Left lung (tissue), 10 donors: Measurements from ENCODE around the gene RBFOX2. TPM values are rescaled to one million over a fixed set of nuclear protein-coding genes. Genes with fewer than 3 reads are reported as not detected.

ENCODE experiments used
- ATAC-seq: fragments of 200-7000 bp; cut with Tn5 transposase; one replicate; pipeline ENCODE4 v1.9.1; 2020; ENCODE audit warnings: moderate library complexity
- DNase-seq, 4 donors: peaks; one replicate each; pipeline ENCODE4 v3.0.0-alpha.2; 2013 to 2020
- H3K27ac ChIP-seq, 2 donors: fragments of 200-600 bp; sonication (generic) in 1 of 2; one replicate each; pipeline versions ENCODE4 v1.5.0 to v1.8.0; 2020 to 2021
- H3K27me3 ChIP-seq, 2 donors: fragments of 200-600 bp; sonication (generic) in 1 of 2; one replicate each; pipeline versions ENCODE4 v1.5.0 to v1.8.0; 2020 to 2021
- H3K36me3 ChIP-seq, 2 donors: fragments of 200-600 bp; sonication (generic) in 1 of 2; one replicate each; pipeline versions ENCODE4 v1.5.0 to v1.8.0; 2020 to 2021
- H3K4me1 ChIP-seq, 2 donors: fragments of 200-600 bp; one replicate each; pipeline ENCODE4 v1.8.0; 2021
- H3K4me3 ChIP-seq, 2 donors: fragments of 200-600 bp; sonication (generic) in 1 of 2; one replicate each; pipeline versions ENCODE4 v1.5.0 to v1.8.0; 2020 to 2021; ENCODE audit warnings: mild to moderate bottlenecking in 1 of 2
- H3K9me3 ChIP-seq, 2 donors: fragments of 200-600 bp; sonication (generic) in 1 of 2; one replicate each; pipeline versions ENCODE4 v1.5.0 to v1.8.0; 2020 to 2021
- intact Hi-C, 2 donors: fragments of 100-400 bp; cut with DNase I; formaldehyde crosslinking; loops; one replicate each; pipeline versions ENCODE4 v1.11.2 to v1.14.2; 2022
- polyA plus RNA-seq, 6 donors: library from polyadenylated mRNA; unstranded; fragments of 120-200 nt; gene quantifications; one replicate each; pipeline ENCODE4 v1.2.1, GENCODE V29; 2013; ENCODE audit not compliant: insufficient read length in 6 of 6
- total RNA-seq, 2 donors: library from RNA; stranded (reverse); fragmentation: NEBNext Ultra II Directional; extraction: Animal tissue kit (Norgen Biotek cat#: 25700); gene quantifications; one replicate each; pipeline ENCODE4 v1.2.1, GENCODE V29; 2021
- TF ChIP-seq, protein P1 (sequence below), 2 donors: fragments of 200-600 bp; sonication (generic) in 1 of 2; IDR thresholded peaks; one replicate each; pipeline versions ENCODE4 v1.5.0 to v1.8.0; 2021; ENCODE audit warnings: antibody characterized with exemption in 2 of 2
- donor health status: DM: no; HTN: yes; CAD: no.
- donor health status: DM: no; HTN: no; CAD: no.

RBFOX2 gene
- total and polyA plus RNA-seq, 8 donors, result 63.1 to 171 (median 154) TPM

DNA sequence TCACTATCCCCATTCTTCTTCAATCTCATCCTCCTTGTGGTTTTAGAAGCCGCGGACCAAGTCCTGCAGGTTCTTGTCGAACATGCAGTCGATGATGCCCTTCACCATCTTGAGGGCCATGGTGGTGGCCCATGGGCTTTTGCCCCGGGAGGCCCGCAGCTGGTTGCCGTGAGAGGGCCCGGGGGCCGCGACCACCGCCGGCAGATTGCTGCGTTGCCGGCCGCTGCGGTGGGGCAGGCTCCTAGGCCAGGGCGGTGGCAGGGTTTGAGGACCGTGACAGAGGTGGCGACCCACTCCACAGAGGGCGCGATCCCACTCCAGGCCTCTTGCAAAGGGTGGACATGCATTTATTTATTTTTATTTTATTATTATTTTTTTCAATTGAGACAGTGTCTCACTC lies 244.0 kb downstream of the RBFOX2 start:
- H3K9me3 ChIP-seq, result no peaks in the 10 kb centered on the region
- TF ChIP-seq, protein P1, sequence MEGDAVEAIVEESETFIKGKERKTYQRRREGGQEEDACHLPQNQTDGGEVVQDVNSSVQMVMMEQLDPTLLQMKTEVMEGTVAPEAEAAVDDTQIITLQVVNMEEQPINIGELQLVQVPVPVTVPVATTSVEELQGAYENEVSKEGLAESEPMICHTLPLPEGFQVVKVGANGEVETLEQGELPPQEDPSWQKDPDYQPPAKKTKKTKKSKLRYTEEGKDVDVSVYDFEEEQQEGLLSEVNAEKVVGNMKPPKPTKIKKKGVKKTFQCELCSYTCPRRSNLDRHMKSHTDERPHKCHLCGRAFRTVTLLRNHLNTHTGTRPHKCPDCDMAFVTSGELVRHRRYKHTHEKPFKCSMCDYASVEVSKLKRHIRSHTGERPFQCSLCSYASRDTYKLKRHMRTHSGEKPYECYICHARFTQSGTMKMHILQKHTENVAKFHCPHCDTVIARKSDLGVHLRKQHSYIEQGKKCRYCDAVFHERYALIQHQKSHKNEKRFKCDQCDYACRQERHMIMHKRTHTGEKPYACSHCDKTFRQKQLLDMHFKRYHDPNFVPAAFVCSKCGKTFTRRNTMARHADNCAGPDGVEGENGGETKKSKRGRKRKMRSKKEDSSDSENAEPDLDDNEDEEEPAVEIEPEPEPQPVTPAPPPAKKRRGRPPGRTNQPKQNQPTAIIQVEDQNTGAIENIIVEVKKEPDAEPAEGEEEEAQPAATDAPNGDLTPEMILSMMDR (IDR thresholded peaks at IDR 0.05), result no peak
- peaks cover 0 to 10% of the 10 kb centered on the region in 2 donors for H3K4me1 ChIP-seq
- intact Hi-C loops, result no loop called here
- no peak overlapping the region for H3K4me3 ChIP-seq
- no peak for ATAC-seq
- H3K27me3 ChIP-seq, result no peaks in the 10 kb centered on the region
- no peaks in the 10 kb centered on the region for H3K36me3 ChIP-seq
- no peak overlapping the region for H3K27ac ChIP-seq
- DNase-seq, result no peak

DNA sequence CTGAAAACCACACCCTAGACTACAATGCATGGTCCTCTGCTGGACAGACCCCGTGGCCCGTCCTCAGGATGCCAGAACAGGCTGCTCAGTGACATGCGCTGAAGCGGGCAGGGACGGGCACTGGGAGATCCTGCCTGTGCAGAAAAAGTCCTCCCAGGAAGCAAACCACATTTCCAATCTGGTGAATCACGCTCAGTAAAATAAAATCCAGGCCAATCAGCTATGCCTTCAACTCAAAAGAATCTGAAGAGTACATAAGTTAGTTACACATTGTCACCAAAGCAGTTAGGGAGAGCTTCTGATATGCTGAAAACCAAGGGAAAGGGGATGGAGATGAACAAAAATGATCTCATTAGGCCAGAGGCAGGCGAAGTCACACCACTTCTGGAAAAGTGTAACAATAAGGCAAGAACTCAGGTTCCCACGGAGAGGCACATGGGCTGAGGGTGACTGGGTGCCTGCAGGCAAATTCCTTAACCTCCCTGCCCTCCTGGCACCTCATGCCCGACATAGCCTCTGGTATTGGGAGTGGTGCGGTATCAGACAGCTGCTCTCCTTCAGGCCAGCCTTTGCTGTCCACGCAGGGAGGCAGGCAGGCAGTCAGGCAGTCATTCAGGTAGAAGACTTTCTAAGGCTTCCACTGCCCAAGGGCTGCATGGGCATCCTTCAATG lies 244.5 kb downstream of the RBFOX2 start:
- Histone ChIP-seq H3K4me1 (peaks cover 0 to 10% of the 10 kb centered on the region in 2 donors), H3K9me3 (no peaks in the 10 kb centered on the region), H3K27me3 (no peaks in the 10 kb centered on the region), H3K36me3 (no peaks in the 10 kb centered on the region), H3K4me3 (no peak overlapping the region), H3K27ac (no peak overlapping the region)
- ATAC-seq (peak; percentile 22), DNase-seq (no peak)
- TF ChIP-seq, protein P1 (IDR thresholded peaks at IDR 0.05), result no peak
- intact Hi-C loops, result no loop called here

DNA sequence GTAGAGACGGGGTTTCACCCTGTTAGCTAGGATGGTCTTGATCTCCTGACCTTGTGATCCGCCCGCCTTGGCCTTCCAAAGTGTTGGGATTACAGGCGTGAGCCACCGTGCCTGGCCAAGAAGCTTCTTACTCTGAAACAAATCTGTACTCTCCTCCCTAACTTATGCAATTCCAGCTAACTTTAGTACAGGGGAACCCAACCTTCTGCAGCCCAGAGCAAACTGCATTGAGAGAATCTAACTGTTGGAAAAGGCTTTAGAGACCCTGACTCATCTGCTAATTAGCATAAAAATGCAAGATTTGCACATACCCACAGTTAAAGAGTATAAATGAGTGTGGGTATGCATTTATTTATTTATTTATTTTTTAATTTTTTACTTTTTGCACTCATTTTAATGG lies 246.1 kb downstream of the RBFOX2 start:
- H3K27ac ChIP-seq, result no peak overlapping the region
- intact Hi-C loops, result no loop called here
- ATAC-seq, result no peak

DNA sequence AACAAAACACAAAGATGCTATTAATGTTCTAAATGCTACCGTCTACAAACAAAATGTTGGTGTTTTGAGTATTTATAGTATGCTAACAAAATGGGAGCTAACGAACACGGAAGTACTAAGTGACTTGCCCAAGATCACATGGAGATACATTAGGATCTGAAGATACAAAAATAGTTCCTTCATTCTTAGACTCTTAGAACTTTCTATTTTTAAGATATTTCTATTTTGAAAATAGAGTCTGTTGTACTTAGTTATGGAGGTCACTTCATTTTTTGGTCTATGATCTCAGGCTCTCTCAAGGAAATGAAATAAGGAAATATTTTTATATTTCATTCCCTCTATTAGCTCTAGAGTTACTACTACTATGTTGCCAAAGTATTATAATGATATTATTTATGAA lies 246.7 kb downstream of the RBFOX2 start:
- no peak for DNase-seq
- TF ChIP-seq, protein P1 (IDR thresholded peaks at IDR 0.05), result no peak
- ATAC-seq, result no peak
- Histone ChIP-seq H3K27me3 (no peaks in the 10 kb centered on the region), H3K36me3 (no peaks in the 10 kb centered on the region), H3K27ac (no peak overlapping the region), H3K9me3 (no peaks in the 10 kb centered on the region), H3K4me3 (no peak overlapping the region), H3K4me1 (peaks cover 0 to 10% of the 10 kb centered on the region in 2 donors)
- intact Hi-C loops, result no loop called here

More for the DNA sequence above, 246.1 kb downstream of the RBFOX2 start:
- Histone ChIP-seq H3K27me3 (no peaks in the 10 kb centered on the region), H3K36me3 (no peaks in the 10 kb centered on the region), H3K4me3 (no peak overlapping the region), H3K4me1 (peaks cover 0 to 10% of the 10 kb centered on the region in 2 donors), H3K9me3 (no peaks in the 10 kb centered on the region)
- TF ChIP-seq, protein P1 (IDR thresholded peaks at IDR 0.05), result no peak
- no peak for DNase-seq

DNA sequence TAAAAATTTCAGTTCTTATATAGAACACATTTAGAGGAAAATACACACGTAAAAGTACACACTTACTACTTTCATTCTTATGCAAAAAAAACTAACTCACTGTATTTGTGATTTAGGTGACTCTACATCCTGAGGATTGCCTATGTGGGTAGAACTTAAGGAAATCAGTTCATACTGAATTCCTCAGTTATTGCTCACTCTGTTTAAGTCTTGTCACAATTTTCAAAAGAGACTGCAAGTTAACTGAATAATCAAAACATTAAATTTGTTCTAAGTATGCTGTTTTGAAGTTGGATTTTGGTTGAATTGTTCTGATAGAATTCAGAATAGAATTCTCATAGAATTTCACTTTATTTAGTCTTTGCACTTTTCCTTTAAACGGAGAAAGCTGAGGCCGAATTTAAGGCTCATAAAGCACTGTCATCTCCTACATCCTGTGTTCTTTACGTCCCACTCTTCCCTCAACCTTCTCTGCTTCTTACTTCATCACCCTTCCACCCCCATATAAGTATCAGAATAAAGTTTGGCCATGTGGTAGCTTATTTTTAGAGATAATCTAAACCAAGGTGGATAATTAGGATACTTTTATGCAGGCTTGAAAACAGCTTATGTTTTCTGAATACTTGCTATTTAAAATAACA lies 251.2 kb downstream of the RBFOX2 start:
- ATAC-seq (no peak), DNase-seq (no peak)
- Histone ChIP-seq H3K9me3 (no peaks in the 10 kb centered on the region), H3K36me3 (no peaks in the 10 kb centered on the region), H3K27ac (no peak overlapping the region), H3K4me3 (no peak overlapping the region), H3K27me3 (no peaks in the 10 kb centered on the region), H3K4me1 (no peaks in the 10 kb centered on the region)
- TF ChIP-seq, protein P1 (IDR thresholded peaks at IDR 0.05), result no peak
- intact Hi-C loops, result no loop called here
